ENCODE measurements around the gene GJC1.

DNA sequence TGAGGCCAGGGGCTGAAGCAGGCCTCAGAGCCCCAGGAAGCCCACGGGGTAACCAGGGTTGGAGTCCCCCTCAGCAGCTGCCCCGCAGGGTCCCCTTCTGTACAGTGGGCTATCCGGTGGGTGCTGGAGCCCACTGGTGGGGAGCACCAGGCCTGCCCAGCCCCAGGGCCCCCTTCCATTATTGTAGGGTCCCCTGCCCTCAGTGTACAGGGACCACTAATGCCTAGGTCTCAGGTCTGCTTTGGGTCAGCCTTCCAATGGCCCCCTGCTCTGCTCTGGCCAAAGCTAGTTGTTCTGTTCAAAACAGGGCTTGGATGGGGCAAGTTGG lies 70.2 kb downstream of the GJC1 start:
- TF ChIP-seq POLR2A (IDR thresholded peaks at IDR 0.05; ENCODE audit: low read depth, low read length): no peak
- TF ChIP-seq CTCF (IDR thresholded peaks at IDR 0.05; ENCODE audit: extremely low read depth in 1 of 2, insufficient read depth in 1 of 2, low read depth in 1 of 2, low read length in 2 of 2): no peak
- TF ChIP-seq POLR2AphosphoS5 (IDR thresholded peaks at IDR 0.05; ENCODE audit: insufficient read depth, low read depth, low read length): no peak
- no peak for TF ChIP-seq GATA2 (IDR thresholded peaks at IDR 0.05; ENCODE audit: insufficient read depth, insufficient read length, low read depth, low read length)
- no peak for TF ChIP-seq MYC (IDR thresholded peaks at IDR 0.05; ENCODE audit: low read depth, low read length)
- TF ChIP-seq, protein P1, sequence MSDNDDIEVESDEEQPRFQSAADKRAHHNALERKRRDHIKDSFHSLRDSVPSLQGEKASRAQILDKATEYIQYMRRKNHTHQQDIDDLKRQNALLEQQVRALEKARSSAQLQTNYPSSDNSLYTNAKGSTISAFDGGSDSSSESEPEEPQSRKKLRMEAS (IDR thresholded peaks at IDR 0.05; ENCODE audit: insufficient read depth, insufficient read length): no peak
- TF ChIP-seq EZH2 (IDR thresholded peaks at IDR 0.05; ENCODE audit: borderline replicate concordance, low read depth, low read length, severe bottlenecking): no peak
- no peak for TF ChIP-seq FOS (IDR thresholded peaks at IDR 0.05; ENCODE audit: borderline replicate concordance, insufficient read depth, low read length)
- no peak for TF ChIP-seq JUN (IDR thresholded peaks at IDR 0.05; ENCODE audit: borderline replicate concordance, insufficient read depth, insufficient read length, low read depth)
